Parathyroid adenoma (tissue), 2 donors: Measurements from ENCODE around the gene CFAP221.

ENCODE experiments used
- H2AFZ ChIP-seq: fragments of 300-600 bp; sonication (generic); one replicate; pipeline ENCODE4 v1.7.0; 2017; ENCODE audit warnings: antibody characterized with exemption, mild to moderate bottlenecking
- H3K27ac ChIP-seq: fragments of 300-600 bp; sonication (generic); one replicate; pipeline ENCODE4 v1.7.0; 2017
- H3K27me3 ChIP-seq: fragments of 300-600 bp; sonication (generic); one replicate; pipeline ENCODE4 v1.7.0; 2017; ENCODE audit warnings: low read length; ENCODE audit not compliant: control insufficient read depth, insufficient read depth
- H3K36me3 ChIP-seq: fragments of 300-600 bp; sonication (generic); one replicate; pipeline ENCODE4 v1.7.0; 2017; ENCODE audit warnings: low read length; ENCODE audit not compliant: control insufficient read depth, insufficient read depth
- H3K4me1 ChIP-seq: fragments of 300-600 bp; sonication (generic); one replicate; pipeline ENCODE4 v1.7.0; 2017; ENCODE audit warnings: control low read depth
- H3K4me2 ChIP-seq: fragments of 300-600 bp; sonication (generic); one replicate; pipeline ENCODE4 v1.7.0; 2017; ENCODE audit warnings: low read length
- H3K4me3 ChIP-seq: fragments of 300-600 bp; sonication (generic); one replicate; pipeline ENCODE4 v1.7.0; 2017; ENCODE audit warnings: low read depth, low read length
- H3K79me2 ChIP-seq: fragments of 300-600 bp; sonication (generic); one replicate; pipeline ENCODE4 v1.7.0; 2017; ENCODE audit warnings: control low read depth
- H3K9ac ChIP-seq: fragments of 300-600 bp; sonication (generic); one replicate; pipeline ENCODE4 v1.7.0; 2017; ENCODE audit warnings: mild to moderate bottlenecking
- H3K9me3 ChIP-seq: fragments of 300-600 bp; sonication (generic); one replicate; pipeline ENCODE4 v1.7.0; 2017; ENCODE audit warnings: low read length; ENCODE audit not compliant: control insufficient read depth
- TF ChIP-seq, protein P1 (sequence below): fragments of 300-600 bp; sonication (generic); IDR thresholded peaks from one replicate; pipeline ENCODE4 v1.7.0; 2017; ENCODE audit warnings: antibody characterized with exemption, mild to moderate bottlenecking
- donor health status: primary hyperparathyroidism.

The CFAP221 gene

GRCh38 chr2:119586085-119586484 is 41.8 kb downstream of the CFAP221 start:
- H3K4me3 ChIP-seq: no peak overlapping the region
- H3K4me2 ChIP-seq: no peak overlapping the region
- H3K9me3 ChIP-seq: no peaks in the 10 kb centered on the region
- no peak overlapping the region for H2AFZ ChIP-seq
- TF ChIP-seq, protein P1, sequence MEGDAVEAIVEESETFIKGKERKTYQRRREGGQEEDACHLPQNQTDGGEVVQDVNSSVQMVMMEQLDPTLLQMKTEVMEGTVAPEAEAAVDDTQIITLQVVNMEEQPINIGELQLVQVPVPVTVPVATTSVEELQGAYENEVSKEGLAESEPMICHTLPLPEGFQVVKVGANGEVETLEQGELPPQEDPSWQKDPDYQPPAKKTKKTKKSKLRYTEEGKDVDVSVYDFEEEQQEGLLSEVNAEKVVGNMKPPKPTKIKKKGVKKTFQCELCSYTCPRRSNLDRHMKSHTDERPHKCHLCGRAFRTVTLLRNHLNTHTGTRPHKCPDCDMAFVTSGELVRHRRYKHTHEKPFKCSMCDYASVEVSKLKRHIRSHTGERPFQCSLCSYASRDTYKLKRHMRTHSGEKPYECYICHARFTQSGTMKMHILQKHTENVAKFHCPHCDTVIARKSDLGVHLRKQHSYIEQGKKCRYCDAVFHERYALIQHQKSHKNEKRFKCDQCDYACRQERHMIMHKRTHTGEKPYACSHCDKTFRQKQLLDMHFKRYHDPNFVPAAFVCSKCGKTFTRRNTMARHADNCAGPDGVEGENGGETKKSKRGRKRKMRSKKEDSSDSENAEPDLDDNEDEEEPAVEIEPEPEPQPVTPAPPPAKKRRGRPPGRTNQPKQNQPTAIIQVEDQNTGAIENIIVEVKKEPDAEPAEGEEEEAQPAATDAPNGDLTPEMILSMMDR: no peak
- H3K79me2 ChIP-seq: no peaks in the 10 kb centered on the region
- no peaks in the 10 kb centered on the region for H3K36me3 ChIP-seq
- peaks cover 4% of the 10 kb centered on the region for H3K4me1 ChIP-seq
- H3K27me3 ChIP-seq: no peaks in the 10 kb centered on the region
- no peak overlapping the region for H3K9ac ChIP-seq
- H3K27ac ChIP-seq: no peak overlapping the region

DNA sequence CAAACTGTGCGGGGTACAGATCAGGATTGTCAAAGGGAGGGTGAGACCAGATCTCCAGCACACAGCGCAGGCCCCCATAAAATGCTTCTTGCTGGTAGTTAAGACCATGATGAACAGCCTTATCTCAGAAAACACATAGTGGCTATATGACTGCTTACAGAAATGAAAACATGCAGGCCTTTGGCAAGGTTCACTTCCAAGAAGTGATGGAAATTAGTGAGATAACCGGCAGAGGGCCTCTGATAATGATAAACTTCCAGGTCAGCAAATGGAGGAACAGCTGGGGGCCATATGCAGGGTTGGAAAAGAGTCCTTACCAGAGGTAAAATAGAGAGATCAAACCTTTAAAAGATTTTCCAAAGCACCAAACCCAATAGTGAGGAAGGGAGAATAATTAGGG is 46.6 kb downstream of the CFAP221 start:
- no peak overlapping the region for H3K27ac ChIP-seq
- peak overlapping the region; percentile 19 for H2AFZ ChIP-seq
- no peaks in the 10 kb centered on the region for H3K27me3 ChIP-seq
- no peak overlapping the region for H3K9ac ChIP-seq
- H3K79me2 ChIP-seq: no peaks in the 10 kb centered on the region
- no peak overlapping the region for H3K4me3 ChIP-seq
- no peaks in the 10 kb centered on the region for H3K36me3 ChIP-seq
- H3K4me1 ChIP-seq: peaks cover 4% of the 10 kb centered on the region
- TF ChIP-seq, protein P1: no peak
- no peaks in the 10 kb centered on the region for H3K9me3 ChIP-seq
- H3K4me2 ChIP-seq: no peak overlapping the region

- Histone ChIP-seq H3K4me1 (peaks cover 4% of the 10 kb centered on the region), H3K36me3 (no peaks in the 10 kb centered on the region), H3K4me2 (no peak overlapping the region), H3K9ac (no peak overlapping the region), H2AFZ (no peak overlapping the region), H3K79me2 (no peaks in the 10 kb centered on the region), H3K27ac (no peak overlapping the region), H3K4me3 (no peak overlapping the region), H3K9me3 (no peaks in the 10 kb centered on the region), H3K27me3 (no peaks in the 10 kb centered on the region)
- TF ChIP-seq, protein P1: no peak
These were observed 47.3 kb downstream of the CFAP221 start for GRCh38 chr2:119591523-119591922.

- Histone ChIP-seq H3K4me2 (no peak overlapping the region), H3K4me1 (peaks cover 4% of the 10 kb centered on the region), H3K27ac (no peak overlapping the region), H3K9ac (no peak overlapping the region), H3K79me2 (no peaks in the 10 kb centered on the region), H3K4me3 (no peak overlapping the region), H2AFZ (no peak overlapping the region), H3K9me3 (no peaks in the 10 kb centered on the region), H3K36me3 (no peaks in the 10 kb centered on the region), H3K27me3 (no peaks in the 10 kb centered on the region)
- TF ChIP-seq, protein P1: no peak
These were observed 48.2 kb downstream of the CFAP221 start for GRCh38 chr2:119592436-119592835.

DNA sequence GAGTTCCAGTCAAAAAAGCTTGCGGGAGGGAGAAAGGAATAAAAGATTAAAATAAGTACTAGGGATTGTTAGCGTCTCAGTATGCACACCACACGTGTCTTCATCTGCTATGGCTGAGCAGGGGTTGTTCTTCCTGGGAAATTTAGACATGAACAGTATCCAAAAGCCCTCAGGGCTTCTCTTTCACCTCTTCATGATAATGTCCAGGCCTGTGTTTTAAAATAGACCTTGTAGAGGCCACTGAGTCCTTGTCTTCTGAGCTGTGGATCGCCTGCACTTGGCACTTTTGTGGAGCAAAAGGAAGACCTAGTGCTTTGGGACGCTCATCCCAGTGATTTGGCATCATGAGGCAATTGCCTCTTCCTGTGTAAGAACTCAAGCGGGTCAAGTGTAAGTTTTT is 52.4 kb downstream of the CFAP221 start:
- TF ChIP-seq, protein P1: no peak
- no peaks in the 10 kb centered on the region for H3K36me3 ChIP-seq
- H3K9ac ChIP-seq: no peak overlapping the region
- H3K9me3 ChIP-seq: no peaks in the 10 kb centered on the region
- no peak overlapping the region for H3K4me2 ChIP-seq
- no peaks in the 10 kb centered on the region for H3K79me2 ChIP-seq
- no peak overlapping the region for H3K27ac ChIP-seq
- H3K27me3 ChIP-seq: no peaks in the 10 kb centered on the region
- no peaks in the 10 kb centered on the region for H3K4me1 ChIP-seq
- no peak overlapping the region for H3K4me3 ChIP-seq
- no peak overlapping the region for H2AFZ ChIP-seq
